SW 1271 (cell line): ENCODE data around the gene TCF7.

Experiments used
- DNase-seq, 2 experiments: peaks; one replicate each; lab custom pipeline; 2025; lab: John Stamatoyannopoulos, UW

Gene TCF7

GRCh38 chr5:134113363-134113889, 1.1 kb upstream of the TCF7 start:
- DNase-seq, result no peak

GRCh38 chr5:134114886-134115805, 665 bp downstream of the TCF7 start:
- DNase-seq, result no peak

- DNase-seq, result no peak
Measured at GRCh38 chr5:134115806-134116175, 1.3 kb downstream of the TCF7 start.

- no peak for DNase-seq
Measured at GRCh38 chr5:134116286-134116685, 1.8 kb downstream of the TCF7 start.

GRCh38 chr5:134116789-134117761, 2.6 kb downstream of the TCF7 start:
- no peak for DNase-seq

GRCh38 chr5:134118212-134118835, 3.8 kb downstream of the TCF7 start:
- no peak for DNase-seq

GRCh38 chr5:134119720-134120119, 5.2 kb downstream of the TCF7 start:
- DNase-seq, result no peak

- DNase-seq, result no peak
Measured at GRCh38 chr5:134120386-134121138, 6.1 kb downstream of the TCF7 start.

- no peak for DNase-seq
Measured at GRCh38 chr5:134122530-134122929, 8.0 kb downstream of the TCF7 start.

GRCh38 chr5:134123360-134123759, 8.9 kb downstream of the TCF7 start:
- DNase-seq, result no peak

- DNase-seq, result no peak
Measured at GRCh38 chr5:134124289-134125038, 10.0 kb downstream of the TCF7 start.

GRCh38 chr5:134125039-134126015, 10.8 kb downstream of the TCF7 start:
- DNase-seq, result no peak

GRCh38 chr5:134127376-134127861, 12.9 kb downstream of the TCF7 start:
- no peak for DNase-seq

- no peak for DNase-seq
Measured at GRCh38 chr5:134127988-134128647, 13.6 kb downstream of the TCF7 start.

GRCh38 chr5:134128648-134128995, 14.1 kb downstream of the TCF7 start:
- DNase-seq, result no peak

- no peak for DNase-seq
Measured at GRCh38 chr5:134129411-134130238, 15.1 kb downstream of the TCF7 start.

GRCh38 chr5:134130239-134130945, 15.9 kb downstream of the TCF7 start:
- DNase-seq, result no peak
